RPMI8226 (cell line): ENCODE data around the gene TCF4.

Experiments used
- DNase-seq: peaks from one replicate; pipeline ENCODE4 v3.0.0-alpha.2; 2015

The TCF4 gene

DNA sequence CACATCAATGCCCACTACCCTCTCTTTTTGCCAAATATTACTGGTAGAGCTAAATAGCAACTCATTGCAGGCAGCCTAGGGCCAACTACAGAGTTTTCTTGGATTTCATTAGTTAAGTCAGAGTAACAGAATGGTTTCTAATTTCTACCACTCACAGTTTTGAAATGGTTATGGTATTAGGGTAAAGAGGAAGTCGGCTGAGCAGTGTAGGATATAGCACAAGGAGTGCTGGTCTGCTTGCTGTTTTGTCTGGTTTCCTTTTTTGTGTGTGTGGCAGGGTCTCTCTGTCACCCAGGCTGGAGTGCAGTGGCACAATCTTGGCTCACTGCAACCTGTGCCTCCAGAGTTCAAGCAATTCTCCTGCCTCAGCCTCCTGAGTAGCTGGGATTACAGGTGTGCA, 339.5 kb downstream of the TCF4 start:
- no peak for DNase-seq

DNA sequence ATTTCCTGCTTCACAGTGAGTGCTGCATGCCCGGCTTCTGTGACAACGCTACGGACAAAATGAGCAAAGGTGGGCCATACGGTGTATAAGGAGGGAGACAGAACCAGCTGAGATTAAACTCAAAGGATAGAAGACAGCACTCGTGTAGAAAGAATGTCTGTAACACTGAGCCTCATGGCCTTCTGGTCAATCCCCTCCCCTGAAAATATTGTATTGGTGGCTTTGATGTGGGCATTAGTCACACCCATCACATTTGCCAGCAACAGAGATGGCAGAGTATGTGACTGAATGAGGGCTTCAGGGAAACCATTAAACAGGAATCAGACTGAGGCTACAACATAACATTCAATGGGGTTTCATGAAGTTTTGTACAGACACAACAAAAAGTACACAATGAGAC, 341.0 kb downstream of the TCF4 start:
- DNase-seq, result no peak

DNA sequence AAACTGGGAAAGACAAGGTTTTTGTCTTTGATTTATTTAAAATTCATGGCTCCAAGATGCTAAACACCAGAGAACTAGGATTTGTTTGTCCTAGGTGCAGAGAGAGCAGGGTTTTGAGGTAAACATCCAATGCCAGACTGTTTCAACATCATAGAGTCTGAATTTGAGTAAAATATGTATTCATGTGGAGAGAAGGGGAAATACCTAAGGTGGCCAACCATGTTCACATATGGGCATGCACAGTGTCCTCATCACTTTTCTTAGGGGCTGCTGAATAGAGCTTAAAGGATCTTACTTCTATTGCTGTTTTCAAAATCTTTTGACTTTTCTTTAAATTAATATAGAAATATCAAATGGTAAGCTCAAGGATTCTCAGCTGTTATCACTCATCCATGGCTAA, 341.7 kb downstream of the TCF4 start:
- no peak for DNase-seq

DNA sequence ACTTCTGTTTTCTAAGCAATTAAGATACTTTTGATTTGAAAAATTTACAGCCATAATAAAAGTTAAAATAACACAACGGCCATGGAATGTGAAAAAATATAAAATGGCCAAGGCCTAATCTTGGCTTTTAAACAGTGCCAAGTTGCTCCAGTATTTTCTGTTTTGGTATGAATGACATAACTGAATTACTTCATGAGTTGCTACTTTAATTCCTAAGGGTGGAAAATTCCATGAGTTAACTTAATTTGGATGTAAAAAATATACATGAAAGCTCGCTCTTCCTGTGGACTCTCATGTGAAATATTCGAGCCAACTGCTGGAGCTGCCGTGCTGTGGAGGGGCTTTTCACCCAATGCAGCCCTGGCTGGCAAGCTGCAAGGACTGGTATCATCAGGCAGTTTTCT, 342.8 kb downstream of the TCF4 start:
- no peak for DNase-seq

DNA sequence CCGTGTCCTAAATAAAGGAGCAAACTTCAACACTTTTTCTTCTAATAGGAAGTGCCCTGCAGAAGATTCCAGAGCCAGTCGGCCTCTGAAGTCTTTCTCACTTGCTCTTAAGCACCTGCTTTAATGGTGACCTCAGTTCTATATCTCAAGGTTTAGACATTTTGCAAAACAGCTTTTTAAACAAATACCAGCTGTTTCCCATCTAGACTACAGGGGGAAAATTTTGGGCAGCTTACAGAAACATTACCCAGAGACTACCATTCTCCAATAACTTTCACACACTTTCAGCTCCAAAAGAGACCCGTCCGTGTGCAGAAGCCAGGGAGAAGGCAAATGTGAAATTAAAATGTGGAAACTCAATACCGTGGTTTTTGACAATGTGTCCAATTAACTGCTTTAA, 343.4 kb downstream of the TCF4 start:
- DNase-seq, result no peak

DNA sequence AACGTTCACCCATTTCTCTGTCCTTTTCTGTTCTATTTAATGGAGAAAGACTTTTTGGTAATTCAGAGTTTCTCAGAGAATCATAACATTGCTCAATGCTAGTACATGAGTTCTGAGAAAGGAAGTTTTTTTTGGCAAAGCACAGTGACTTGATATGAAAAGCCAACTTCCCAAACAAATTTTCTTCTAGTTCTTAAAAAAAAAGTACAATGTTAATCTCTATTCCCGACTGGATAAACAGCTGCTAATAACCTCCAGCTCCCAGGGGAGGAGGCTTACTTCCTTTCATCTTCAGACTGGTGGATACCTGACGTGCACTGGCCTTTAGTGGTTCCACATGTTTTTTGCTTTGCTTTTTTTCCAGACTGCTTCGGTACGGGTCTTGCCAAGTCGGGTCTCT, 344.1 kb downstream of the TCF4 start:
- no peak for DNase-seq

DNA sequence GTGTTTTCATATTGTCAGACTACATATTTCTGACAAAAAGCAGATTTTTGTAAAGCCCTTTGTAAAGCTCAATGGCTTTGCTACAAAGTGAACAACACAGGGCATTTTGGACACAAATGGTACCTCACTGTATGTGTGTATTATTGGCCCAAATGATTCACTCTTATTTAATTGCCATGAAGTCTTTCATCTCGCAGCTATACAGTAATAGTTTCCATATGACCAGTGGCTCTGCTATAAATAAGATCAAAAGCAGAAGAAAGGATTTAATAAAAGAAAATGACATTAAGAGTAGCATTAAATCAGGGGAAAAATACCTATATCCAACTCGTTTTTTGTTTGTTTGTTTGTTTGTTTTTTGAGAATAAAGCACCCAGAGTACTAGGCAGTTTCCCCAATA, 344.7 kb downstream of the TCF4 start:
- no peak for DNase-seq

DNA sequence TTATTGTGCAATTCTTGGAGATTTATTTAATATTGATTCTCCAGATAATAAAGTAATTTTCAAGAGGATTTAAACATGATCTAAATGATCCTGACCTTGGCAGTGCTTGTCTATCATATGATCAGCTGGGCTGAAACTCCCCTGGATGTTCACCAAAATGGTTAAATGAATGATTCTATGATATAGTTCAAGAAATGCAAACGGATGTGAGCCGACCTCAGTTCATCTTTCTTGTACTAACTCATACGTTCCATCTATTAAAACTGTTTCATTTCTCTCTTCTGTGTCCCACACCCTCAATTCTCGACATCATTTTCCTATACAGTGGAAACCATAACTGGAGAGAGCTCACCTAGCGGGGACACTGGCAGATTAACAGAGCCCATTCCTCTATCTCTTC, 347.0 kb downstream of the TCF4 start:
- no peak for DNase-seq

DNA sequence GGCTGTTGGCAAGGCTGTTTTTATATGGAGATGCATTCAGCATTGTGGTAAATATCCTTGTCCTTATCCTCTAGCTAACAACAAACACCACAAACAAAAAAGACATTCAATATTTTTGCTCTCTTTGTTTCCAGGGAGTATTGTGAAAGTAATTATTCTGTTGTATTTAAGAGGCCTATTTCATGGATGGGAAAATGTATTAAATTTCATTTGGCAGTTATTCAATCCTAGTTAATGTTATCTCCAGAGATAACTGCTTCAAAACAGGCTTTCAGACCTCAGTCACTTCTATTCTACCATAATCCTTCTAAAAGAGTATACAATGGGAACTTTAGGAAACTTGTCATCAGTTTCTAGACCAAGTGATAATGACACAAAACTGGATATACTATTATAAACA, 348.3 kb downstream of the TCF4 start:
- no peak for DNase-seq

DNA sequence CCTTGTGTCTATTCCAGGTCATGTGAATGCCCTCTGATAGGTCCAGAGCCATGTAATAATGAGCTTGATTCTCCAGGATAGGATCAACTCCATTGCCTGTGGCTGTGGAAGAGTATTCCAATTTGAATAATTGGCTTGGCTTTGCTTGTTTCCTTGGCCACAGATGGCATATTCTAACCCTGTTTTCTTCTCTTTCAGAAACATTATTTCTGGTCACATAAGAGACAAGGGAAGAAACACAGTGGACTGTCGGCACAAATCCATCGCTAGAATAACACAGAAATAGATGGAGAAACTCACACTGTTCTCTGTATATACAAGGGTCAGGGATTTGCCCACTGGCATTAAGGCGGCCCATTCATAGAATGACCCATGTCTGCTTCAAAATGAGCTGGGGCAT, 350.3 kb downstream of the TCF4 start:
- no peak for DNase-seq

DNA sequence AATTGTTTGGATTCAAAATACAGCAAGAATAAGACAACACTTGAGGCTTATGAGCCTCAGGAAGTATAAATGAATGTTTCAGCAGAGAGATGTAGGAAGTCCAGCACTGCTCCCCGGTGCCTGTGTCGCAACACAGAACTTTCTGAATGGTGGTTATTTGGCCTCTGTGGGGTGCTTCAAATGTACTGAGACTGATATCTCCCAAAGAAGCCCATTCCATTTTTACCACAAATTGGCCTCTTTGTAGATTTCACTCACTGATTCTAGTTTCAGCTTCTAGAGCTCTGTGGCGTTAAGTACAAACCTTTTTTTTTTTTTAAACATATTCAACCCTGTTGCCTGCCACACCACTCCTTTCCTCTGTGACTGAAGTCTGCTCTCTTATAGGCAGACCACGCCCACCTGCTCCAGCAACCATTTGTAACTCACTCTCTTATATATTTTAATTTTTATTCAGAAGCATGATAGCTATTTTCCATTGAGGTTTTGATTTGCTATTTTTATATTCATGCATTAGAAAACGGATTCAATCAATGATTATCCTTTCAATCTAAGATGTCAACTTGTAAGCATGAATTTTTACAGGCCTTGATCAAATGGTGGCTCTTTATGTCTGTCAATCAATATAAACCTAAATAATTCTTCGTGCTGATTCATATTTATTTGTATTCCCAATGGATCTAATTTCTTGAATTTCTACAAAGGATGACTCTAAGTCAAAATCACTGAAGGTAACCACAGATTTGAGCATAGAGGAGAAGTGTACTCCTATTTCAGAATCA, 351.7 kb downstream of the TCF4 start:
- DNase-seq, result no peak

DNA sequence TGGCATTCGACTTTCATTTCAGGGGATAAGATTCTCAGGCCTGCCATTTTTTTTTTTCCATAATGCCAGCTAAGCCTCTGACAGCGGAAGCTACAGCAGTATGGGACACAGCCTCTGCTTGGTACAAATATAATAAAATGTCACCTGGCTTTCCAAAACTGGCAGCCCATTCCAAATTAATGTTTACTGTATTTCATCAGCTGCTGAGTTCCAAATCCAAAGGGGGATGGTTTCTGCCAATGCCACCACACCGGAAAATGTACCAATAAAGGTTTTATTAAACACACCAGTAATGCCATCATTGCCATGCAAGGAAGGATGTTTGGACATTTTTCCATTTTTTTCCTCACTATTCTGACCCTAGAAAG, 352.9 kb downstream of the TCF4 start:
- no peak for DNase-seq

DNA sequence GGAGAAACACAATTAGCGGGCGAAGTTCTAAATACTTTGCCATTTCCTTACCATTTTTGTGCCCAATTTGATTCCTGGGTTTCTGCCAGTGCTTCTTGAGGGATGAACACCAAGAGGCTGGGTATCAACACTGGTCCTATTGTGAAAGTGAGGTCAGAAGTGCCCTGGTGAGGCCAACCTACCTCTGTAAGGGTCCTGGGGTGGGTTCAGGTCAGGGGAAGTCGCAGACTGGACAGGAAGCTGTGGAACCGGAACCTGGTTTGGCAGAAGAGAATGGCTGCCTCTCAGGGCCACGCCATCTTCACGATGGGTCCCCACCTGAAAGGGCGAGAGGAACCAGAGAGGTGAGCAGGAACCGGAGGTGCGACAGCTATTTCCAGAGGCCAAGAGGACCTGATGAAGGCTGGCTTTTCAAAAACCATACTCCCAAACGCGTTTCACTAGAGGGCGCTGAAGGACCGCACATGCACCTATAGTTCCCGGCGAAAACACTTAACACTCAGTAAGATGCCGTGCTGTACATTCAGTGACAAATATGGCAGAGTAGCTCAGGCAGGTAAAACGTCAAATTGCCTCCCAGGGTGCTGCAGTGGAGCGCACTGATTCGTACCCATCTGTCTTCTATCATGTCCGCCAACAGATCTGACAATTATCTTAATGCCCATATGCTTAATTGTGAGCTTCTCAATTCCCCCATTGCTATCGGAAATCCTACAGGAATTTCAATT, 353.5 kb downstream of the TCF4 start:
- peak; percentile 74 for DNase-seq

DNA sequence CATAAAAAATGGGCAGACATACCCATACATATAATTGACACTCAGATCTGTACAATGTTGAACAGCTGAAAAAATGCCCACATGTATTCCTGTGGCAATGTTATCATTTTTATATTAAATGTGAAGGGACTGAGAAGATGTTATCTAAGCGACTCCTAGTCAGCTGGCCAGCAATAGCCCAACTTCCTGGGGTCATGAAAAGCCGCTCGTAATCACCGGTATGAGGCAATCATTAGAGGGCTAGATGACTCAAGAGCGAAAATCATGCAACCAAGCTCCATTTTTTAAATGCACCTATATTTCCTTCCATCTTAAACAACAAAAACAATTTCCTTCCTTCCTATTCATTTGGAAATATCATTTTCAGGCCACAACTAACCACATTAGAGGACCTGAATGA, 354.1 kb downstream of the TCF4 start:
- DNase-seq, result no peak

DNA sequence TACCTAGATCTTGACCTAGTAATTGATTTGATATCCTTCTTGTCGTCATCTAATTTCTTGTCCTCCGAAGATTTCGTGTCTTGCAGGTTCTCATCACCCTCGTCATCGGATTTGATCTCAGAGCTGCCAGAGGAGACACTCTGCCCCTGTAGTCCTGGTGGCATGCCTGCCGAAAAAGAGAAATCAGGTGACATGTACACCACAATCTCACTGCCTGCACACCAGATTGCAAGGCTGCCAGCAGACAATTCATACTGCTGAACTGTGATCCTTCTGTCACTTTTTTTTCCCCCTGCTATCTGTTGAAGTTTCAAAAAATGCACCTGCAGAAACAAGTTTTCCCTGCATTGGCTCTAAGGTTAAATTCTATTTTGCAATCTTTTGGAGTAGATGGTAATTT, 355.5 kb downstream of the TCF4 start:
- no peak for DNase-seq

DNA sequence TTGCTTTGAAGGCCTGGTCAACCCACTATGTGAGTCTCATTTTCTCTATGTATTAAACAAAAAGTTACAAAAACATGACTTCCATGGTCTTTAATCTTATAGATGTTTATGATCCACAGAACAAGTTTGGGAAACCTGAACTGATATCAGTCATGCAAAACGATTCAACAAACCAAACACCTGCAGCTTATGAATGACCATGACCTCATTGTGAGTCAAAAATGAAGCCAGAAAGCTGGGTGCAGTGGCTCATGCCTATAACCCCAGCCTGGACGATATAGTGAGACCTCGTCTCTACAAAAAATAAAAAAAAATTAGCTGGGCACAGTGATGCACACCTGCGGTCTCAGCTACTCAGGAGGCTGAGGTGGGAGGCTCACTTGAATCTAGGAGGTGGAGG, 358.3 kb downstream of the TCF4 start:
- no peak for DNase-seq

DNA sequence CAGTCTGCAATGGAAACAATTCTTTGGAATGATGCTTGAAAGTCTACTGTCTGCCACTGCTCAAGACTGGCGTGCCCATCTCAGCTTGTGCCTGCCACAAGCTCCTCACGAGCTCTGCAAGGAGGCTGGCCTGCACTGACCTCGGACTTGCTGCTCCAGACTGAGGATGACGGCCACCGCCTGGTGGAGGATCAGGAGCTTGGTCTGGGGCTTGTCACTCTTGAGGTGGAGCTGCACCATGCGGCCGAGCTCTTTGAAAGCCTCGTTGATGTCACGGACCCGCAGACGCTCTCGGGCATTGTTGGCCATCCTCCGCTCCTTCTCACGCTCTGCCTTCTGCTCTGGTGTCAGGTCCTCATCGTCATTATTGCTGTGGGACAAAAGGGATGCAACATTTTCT, 359.3 kb downstream of the TCF4 start:
- no peak for DNase-seq

DNA sequence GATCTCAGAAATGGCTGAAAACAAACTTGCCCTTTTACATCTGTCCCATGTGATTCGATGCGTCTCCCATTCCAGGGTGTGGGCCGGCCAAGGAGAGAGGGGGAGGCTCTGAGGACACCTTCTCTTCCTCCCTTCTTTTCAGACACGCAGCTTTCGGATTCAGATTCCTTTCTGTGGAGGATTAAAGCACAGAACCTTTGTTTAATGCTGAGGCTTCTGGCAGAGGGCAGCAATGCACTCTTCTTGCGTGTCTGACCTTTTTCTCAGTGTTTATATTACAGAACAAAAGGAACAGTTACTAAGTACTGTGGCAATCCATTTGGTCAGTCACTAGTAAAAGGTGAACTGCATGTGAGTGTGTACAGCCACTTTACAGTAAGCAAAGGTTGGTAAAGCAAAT, 359.8 kb downstream of the TCF4 start:
- no peak for DNase-seq

DNA sequence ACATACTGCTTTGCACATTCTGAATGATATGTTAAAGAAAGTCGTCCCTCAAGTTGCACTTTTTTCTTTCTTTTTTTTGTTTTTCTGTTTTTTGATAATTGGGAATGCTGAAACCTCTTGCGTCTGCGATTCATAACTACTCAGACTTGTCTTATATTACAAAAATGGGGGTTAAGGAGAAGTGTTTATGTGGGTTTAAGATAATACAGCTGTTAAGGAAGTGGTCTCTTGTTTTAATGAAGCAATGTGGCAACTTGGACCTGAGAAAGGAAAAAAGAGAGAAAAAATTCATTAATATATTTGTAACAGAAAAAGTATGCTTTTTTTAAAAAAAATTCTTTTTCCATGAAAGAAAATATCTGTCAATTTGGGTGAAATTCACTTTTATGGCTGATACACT, 360.2 kb downstream of the TCF4 start:
- no peak for DNase-seq

DNA sequence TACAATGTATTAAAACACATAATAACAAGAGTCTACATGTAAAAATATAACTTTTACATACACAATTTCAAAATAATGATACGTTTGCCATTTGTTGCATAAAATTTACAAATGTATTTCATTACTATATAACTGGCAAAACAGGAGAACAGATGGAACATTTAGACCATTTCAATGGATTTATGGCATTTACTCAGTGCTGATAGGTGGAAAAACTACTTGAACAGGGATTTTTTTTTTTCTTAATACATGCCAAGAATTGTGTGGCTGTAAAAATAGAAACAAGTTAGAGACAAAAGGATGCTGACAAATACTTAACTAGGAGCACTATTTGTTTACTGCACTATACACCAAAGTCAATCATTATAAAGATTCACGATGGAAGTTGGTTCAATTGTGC, 361.9 kb downstream of the TCF4 start:
- DNase-seq, result no peak

DNA sequence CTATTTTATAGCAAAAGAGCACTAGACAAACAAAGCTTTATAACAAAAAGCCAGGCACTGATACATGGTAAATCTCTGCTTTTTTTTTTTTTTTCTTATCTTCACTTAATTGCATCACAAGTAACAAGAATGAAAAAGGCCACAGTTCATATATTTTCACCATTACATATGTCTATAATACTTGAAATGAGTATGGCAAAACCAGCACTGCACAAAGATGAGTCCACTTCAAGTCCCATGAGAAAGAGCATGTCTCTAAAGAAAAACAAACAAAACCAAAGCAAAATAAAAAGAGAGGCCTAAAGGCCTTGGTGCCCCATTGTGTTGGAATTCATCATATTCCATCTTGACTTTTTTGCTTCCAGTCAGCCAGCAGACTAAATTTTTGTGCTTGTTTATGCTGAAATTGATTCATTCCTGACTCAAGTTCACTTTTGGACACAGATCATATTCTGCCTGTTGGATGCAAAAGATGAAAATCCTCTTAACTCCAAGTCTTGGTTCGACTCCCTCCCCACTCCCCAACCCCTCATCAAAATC, 363.8 kb downstream of the TCF4 start:
- DNase-seq, result no peak

DNA sequence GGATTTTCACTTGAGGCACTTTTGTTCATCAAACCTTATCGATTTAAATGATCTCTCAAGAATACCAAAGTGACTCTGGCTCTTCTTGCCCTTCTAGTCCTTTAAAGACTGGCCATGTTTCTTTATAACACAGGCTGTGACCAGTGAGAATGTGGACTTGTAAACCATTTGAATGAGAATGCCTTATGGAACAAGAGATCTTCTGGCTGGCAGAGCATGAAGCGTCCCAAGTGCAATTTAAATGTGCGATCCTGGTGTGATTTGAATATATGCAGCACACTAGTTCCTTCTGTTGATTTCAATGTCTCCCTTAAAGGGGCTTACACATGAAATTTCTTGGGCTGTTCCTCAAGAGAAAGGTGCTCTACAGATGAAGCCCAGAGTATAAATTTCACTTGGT, 366.4 kb downstream of the TCF4 start:
- no peak for DNase-seq

DNA sequence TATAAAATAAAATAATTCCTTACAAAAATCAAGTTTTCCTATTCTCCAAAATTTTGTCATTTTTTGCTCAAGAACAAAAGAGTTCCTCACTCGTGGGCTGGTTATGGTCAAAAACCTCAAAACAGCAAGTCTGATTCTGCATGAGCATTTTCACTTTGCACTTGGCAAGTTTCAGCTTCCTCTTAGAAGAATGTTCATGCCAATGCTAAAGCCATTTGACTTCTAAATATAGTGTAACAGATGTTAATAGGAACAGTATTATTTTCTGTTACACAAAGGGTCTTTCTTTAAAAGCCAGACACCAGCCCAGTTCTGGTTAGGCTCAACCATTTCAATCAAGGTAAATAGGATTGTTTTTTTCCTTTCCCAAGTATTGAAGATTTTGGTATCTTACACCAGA, 367.5 kb downstream of the TCF4 start:
- peak; percentile 71 for DNase-seq

DNA sequence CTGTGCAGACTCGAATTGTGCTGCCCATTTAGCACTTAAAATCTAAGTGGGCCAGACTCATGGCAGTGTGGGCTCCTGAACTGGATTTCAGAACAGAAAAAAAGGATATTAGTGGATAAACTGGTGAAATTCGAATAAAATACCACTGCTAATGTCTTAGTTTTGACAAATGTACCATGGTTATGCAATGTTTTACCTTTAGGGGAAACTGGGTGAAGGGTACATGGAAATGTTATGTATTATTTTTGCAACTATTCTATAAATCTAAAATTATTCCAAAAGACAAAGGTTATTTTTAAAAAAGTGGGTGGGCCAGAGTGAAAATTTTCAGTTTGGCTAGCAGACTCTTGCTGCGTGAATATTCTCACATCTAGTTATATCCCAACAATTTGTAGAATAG, 368.2 kb downstream of the TCF4 start:
- no peak for DNase-seq

DNA sequence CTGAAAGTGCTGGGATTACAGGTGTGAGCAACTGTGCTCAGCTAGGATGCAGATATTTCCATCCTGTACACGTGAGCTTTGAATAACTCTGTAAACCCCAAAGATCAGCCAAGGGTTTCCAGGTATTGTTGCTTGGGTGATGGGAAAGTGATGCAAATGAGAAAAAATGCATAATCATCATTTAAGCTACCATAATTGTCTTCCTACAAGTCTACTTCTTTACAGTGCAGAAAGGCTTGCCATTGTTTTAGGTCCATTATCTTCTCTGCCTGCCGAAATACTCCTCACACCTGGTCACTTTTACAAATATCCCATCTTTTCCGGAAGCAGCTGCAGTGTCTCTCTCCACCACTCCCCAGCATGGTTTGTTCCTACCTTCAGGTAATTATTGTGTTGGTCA, 368.9 kb downstream of the TCF4 start:
- DNase-seq, result no peak
